GM23338 (cell line): ENCODE results near the gene CARD9. TPM values are rescaled to one million over a fixed set of nuclear protein-coding genes. Genes with fewer than 3 reads are reported as not detected.

Experiments
- ATAC-seq: fragments of 200-7000 bp; cut with Tn5 transposase; 3 replicates; pipeline ENCODE4 v1.9.1; 2020
- DNase-seq: peaks from one replicate; pipeline ENCODE4 v3.0.0-alpha.2; 2015; ENCODE audit warnings: low spot score
- H2AFZ ChIP-seq: fragments of 200-600 bp; sonication (generic); 2 replicates; pipeline ENCODE4 v1.8.0; 2016; ENCODE audit warnings: antibody characterized with exemption, mild to moderate bottlenecking, moderate library complexity
- H3F3A ChIP-seq: fragments of 200-600 bp; sonication (generic); replicated peaks from 2 replicates; pipeline ENCODE4 v1.8.0; 2017; ENCODE audit warnings: antibody characterized with exemption, mixed run types, low read depth
- H3K27ac ChIP-seq: fragments of 200-600 bp; sonication (generic); 2 replicates; pipeline ENCODE4 v1.6.1; 2016; ENCODE audit warnings: low read depth
- H3K27me3 ChIP-seq: fragments of 200-600 bp; sonication (generic); 2 replicates; pipeline ENCODE4 v1.8.0; 2016; ENCODE audit warnings: mild to moderate bottlenecking, mixed run types, moderate library complexity; ENCODE audit not compliant: insufficient read depth
- H3K36me3 ChIP-seq: fragments of 200-600 bp; sonication (generic); 2 replicates; pipeline ENCODE4 v1.8.0; 2016; ENCODE audit warnings: mild to moderate bottlenecking; ENCODE audit not compliant: insufficient read depth
- H3K4me1 ChIP-seq: fragments of 200-600 bp; sonication (generic); 2 replicates; pipeline ENCODE4 v1.8.0; 2016; ENCODE audit warnings: mild to moderate bottlenecking, moderate library complexity; ENCODE audit not compliant: insufficient read depth
- H3K4me2 ChIP-seq: fragments of 200-600 bp; sonication (generic); 2 replicates; pipeline ENCODE4 v1.7.1; 2017; ENCODE audit warnings: mixed run types
- H3K4me3 ChIP-seq: fragments of 200-600 bp; sonication (generic); 2 replicates; pipeline ENCODE4 v1.6.1; 2016; ENCODE audit warnings: mixed run types
- H3K79me2 ChIP-seq: fragments of 200-600 bp; sonication (generic); replicated peaks from 2 replicates; pipeline ENCODE4 v1.8.0; 2017; ENCODE audit warnings: mild to moderate bottlenecking; ENCODE audit not compliant: insufficient read depth
- H3K9me2 ChIP-seq: fragments of 200-600 bp; sonication (generic); 2 replicates; pipeline ENCODE4 v1.8.0; 2017; ENCODE audit not compliant: insufficient read depth
- H4K20me1 ChIP-seq: fragments of 200-600 bp; sonication (generic); replicated peaks from 2 replicates; pipeline ENCODE4 v1.8.0; 2017; ENCODE audit warnings: mild to moderate bottlenecking; ENCODE audit not compliant: insufficient read depth
- H3K27ac Mint-ChIP-seq: 2 replicates; pipeline ENCODE4 v1.8.0; 2020; ENCODE audit warnings: inconsistent platforms, mild to moderate bottlenecking, moderate library complexity, mixed read lengths
- H3K27me3 Mint-ChIP-seq: 3 replicates; pipeline ENCODE4 v1.8.0; 2022; ENCODE audit warnings: low read depth, mild to moderate bottlenecking, moderate library complexity, mixed read lengths, inconsistent platforms; ENCODE audit not compliant: insufficient read depth, poor library complexity
- H3K36me3 Mint-ChIP-seq: 3 replicates; pipeline ENCODE4 v1.8.0; 2021; ENCODE audit warnings: low read depth, mild to moderate bottlenecking, inconsistent platforms, moderate library complexity, mixed read lengths
- H3K4me1 Mint-ChIP-seq: 3 replicates; pipeline ENCODE4 v1.8.0; 2020; ENCODE audit warnings: mild to moderate bottlenecking, inconsistent platforms, mixed read lengths
- H3K4me3 Mint-ChIP-seq: 3 replicates; pipeline ENCODE4 v1.8.0; 2021; ENCODE audit warnings: moderate library complexity, mild to moderate bottlenecking, inconsistent platforms, mixed read lengths
- H3K9me3 Mint-ChIP-seq: 3 replicates; pipeline ENCODE4 v1.8.0; 2020; ENCODE audit warnings: moderate library complexity, mild to moderate bottlenecking, inconsistent platforms, mixed read lengths
- CREB1 ChIP-seq: fragments of 250-450 bp; sonication (Bioruptor Pico); IDR thresholded peaks from 2 replicates; pipeline ENCODE4 v1.5.0; 2020; ENCODE audit warnings: low read depth, mild to moderate bottlenecking, moderate library complexity
- CTCF ChIP-seq, 2 experiments: fragments of 200-600 bp in 1 of 2; sonication (generic) in 1 of 2; conservative IDR thresholded peaks; 2 replicates each; pipeline versions ENCODE4 v1.5.1 to v1.6.1; 2016 to 2017; ENCODE audit warnings: antibody characterized with exemption in 2 of 2, low read depth in 2 of 2, mild to moderate bottlenecking in 2 of 2, moderate library complexity in 1 of 2
- ETS1 ChIP-seq: IDR thresholded peaks from 2 replicates; pipeline ENCODE4 v1.6.1; 2016; ENCODE audit warnings: antibody characterized with exemption
- EZH2 ChIP-seq: fragments of 200-600 bp; sonication (generic); IDR thresholded peaks from one replicate; pipeline ENCODE4 v1.8.0; 2017; ENCODE audit warnings: antibody characterized with exemption, mild to moderate bottlenecking, low read depth; ENCODE audit not compliant: unreplicated experiment
- EZH2phosphoT487 ChIP-seq: fragments of 200-600 bp; sonication (generic); IDR thresholded peaks from one replicate; pipeline ENCODE4 v1.8.1; 2018; ENCODE audit warnings: antibody characterized with exemption; ENCODE audit not compliant: unreplicated experiment
- JUNB ChIP-seq: IDR thresholded peaks from one replicate; pipeline ENCODE4 v1.6.1; 2016; ENCODE audit warnings: antibody characterized with exemption; ENCODE audit not compliant: unreplicated experiment
- NANOG ChIP-seq: IDR thresholded peaks from 2 replicates; pipeline ENCODE4 v1.6.1; 2016; ENCODE audit warnings: antibody characterized with exemption, borderline replicate concordance
- POLR2AphosphoS5 ChIP-seq: IDR thresholded peaks from 2 replicates; pipeline ENCODE4 v1.6.1; 2016; ENCODE audit warnings: antibody characterized with exemption, low read depth
- REST ChIP-seq: IDR thresholded peaks from one replicate; pipeline ENCODE4 v1.6.1; 2018; ENCODE audit warnings: antibody characterized with exemption; ENCODE audit not compliant: unreplicated experiment
- STAT1 ChIP-seq: IDR thresholded peaks from one replicate; pipeline ENCODE4 v1.6.1; 2016; ENCODE audit warnings: antibody characterized with exemption; ENCODE audit not compliant: unreplicated experiment
- ZNF114 ChIP-seq: fragments of 250-450 bp; sonication (Bioruptor Pico); IDR thresholded peaks from 2 replicates; pipeline ENCODE4 v1.5.0; 2020; ENCODE audit warnings: mild to moderate bottlenecking, moderate library complexity
- ZNF331 ChIP-seq: fragments of 250-450 bp; sonication (Bioruptor Pico); IDR thresholded peaks from 2 replicates; pipeline ENCODE4 v1.5.0; 2020; ENCODE audit warnings: low read depth, mild to moderate bottlenecking, moderate library complexity
- polyA plus RNA-seq: library from polyadenylated mRNA; unstranded; fragments of >200 nt; fragmentation: Nextera tagmentation; extraction: Ambion mirVana; gene quantifications from 2 replicates; pipeline ENCODE4 v1.2.1, GENCODE V29; 2016
- total RNA-seq: library from RNA; depleted of rRNA; stranded (reverse); fragments of >200 nt; shearing (Covaris generic); gene quantifications from 2 replicates; pipeline ENCODE4 v1.2.3, GENCODE V29; 2014
- TF ChIP-seq, protein P1 (sequence below): fragments of 250-450 bp; sonication (Bioruptor Pico); IDR thresholded peaks from 2 replicates; pipeline ENCODE4 v1.5.0; 2020; ENCODE audit warnings: mild to moderate bottlenecking, moderate library complexity

Gene CARD9
- total and polyA plus RNA-seq, 2 experiments from 2014 or later = 0.49 to 0.63 TPM

GRCh38 chr9:136397643-136398042 lies 24.2 kb upstream of the CARD9 start:
- no peak for DNase-seq
- Histone ChIP-seq H3K4me3 (no peak overlapping the region), H3K79me2 (peaks cover 26% of the 10 kb centered on the region), H4K20me1 (peaks cover 6% of the 10 kb centered on the region; the same call in 1 of the 2 replicates), H3F3A (peaks cover 25% of the 10 kb centered on the region), H3K4me2 (no peak overlapping the region), H3K9me2 (no peaks in the 10 kb centered on the region), H3K27me3 (no peaks in the 10 kb centered on the region), H3K4me1 (peaks cover 3% of the 10 kb centered on the region; the same call in 1 of the 2 replicates), H2AFZ (no peak overlapping the region), H3K27ac (no peak overlapping the region), H3K36me3 (peaks cover 14% of the 10 kb centered on the region; the same call in 1 of the 2 replicates)
- H3K27me3 Mint-ChIP-seq = peaks cover 17% of the 10 kb centered on the region
- H3K4me3 Mint-ChIP-seq = no peak overlapping the region; the same call in 2 of the 3 replicates
- no peak overlapping the region for H3K27ac Mint-ChIP-seq
- H3K9me3 Mint-ChIP-seq = no peaks in the 10 kb centered on the region; the same call in 2 of the 3 replicates
- H3K4me1 Mint-ChIP-seq = peaks cover 9% of the 10 kb centered on the region
- H3K36me3 Mint-ChIP-seq = peaks cover 62% of the 10 kb centered on the region
- ATAC-seq = no peak
- TF ChIP-seq, protein P1, sequence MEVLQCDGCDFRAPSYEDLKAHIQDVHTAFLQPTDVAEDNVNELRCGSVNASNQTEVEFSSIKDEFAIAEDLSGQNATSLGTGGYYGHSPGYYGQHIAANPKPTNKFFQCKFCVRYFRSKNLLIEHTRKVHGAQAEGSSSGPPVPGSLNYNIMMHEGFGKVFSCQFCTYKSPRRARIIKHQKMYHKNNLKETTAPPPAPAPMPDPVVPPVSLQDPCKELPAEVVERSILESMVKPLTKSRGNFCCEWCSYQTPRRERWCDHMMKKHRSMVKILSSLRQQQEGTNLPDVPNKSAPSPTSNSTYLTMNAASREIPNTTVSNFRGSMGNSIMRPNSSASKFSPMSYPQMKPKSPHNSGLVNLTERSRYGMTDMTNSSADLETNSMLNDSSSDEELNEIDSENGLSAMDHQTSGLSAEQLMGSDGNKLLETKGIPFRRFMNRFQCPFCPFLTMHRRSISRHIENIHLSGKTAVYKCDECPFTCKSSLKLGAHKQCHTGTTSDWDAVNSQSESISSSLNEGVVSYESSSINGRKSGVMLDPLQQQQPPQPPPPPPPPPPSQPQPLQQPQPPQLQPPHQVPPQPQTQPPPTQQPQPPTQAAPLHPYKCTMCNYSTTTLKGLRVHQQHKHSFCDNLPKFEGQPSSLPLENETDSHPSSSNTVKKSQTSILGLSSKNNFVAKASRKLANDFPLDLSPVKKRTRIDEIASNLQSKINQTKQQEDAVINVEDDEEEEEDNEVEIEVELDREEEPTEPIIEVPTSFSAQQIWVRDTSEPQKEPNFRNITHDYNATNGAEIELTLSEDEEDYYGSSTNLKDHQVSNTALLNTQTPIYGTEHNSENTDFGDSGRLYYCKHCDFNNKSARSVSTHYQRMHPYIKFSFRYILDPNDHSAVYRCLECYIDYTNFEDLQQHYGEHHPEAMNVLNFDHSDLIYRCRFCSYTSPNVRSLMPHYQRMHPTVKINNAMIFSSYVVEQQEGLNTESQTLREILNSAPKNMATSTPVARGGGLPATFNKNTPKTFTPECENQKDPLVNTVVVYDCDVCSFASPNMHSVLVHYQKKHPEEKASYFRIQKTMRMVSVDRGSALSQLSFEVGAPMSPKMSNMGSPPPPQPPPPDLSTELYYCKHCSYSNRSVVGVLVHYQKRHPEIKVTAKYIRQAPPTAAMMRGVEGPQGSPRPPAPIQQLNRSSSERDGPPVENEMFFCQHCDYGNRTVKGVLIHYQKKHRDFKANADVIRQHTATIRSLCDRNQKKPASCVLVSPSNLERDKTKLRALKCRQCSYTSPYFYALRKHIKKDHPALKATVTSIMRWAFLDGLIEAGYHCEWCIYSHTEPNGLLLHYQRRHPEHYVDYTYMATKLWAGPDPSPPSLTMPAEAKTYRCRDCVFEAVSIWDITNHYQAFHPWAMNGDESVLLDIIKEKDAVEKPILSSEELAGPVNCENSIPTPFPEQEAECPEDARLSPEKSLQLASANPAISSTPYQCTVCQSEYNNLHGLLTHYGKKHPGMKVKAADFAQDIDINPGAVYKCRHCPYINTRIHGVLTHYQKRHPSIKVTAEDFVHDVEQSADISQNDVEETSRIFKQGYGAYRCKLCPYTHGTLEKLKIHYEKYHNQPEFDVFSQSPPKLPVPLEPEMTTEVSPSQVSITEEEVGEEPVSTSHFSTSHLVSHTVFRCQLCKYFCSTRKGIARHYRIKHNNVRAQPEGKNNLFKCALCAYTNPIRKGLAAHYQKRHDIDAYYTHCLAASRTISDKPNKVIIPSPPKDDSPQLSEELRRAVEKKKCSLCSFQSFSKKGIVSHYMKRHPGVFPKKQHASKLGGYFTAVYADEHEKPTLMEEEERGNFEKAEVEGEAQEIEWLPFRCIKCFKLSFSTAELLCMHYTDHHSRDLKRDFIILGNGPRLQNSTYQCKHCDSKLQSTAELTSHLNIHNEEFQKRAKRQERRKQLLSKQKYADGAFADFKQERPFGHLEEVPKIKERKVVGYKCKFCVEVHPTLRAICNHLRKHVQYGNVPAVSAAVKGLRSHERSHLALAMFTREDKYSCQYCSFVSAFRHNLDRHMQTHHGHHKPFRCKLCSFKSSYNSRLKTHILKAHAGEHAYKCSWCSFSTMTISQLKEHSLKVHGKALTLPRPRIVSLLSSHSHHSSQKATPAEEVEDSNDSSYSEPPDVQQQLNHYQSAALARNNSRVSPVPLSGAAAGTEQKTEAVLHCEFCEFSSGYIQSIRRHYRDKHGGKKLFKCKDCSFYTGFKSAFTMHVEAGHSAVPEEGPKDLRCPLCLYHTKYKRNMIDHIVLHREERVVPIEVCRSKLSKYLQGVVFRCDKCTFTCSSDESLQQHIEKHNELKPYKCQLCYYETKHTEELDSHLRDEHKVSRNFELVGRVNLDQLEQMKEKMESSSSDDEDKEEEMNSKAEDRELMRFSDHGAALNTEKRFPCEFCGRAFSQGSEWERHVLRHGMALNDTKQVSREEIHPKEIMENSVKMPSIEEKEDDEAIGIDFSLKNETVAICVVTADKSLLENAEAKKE (CRISPR knock-in tag) = no peak
- TF ChIP-seq ZNF114 (no peak), CTCF (conservative IDR thresholded peaks at IDR 0.05; ENCODE audit: low read depth in 2 of 2) (no peak), NANOG (no peak), CREB1 (CRISPR knock-in tag) (no peak), POLR2AphosphoS5 (no peak), EZH2 (no peak), STAT1 (no peak), ETS1 (no peak), REST (no peak), ZNF331 (CRISPR knock-in tag) (no peak), EZH2phosphoT487 (no peak), JUNB (no peak)
